Cardiac muscle cell (in vitro differentiated cells and primary cell): Measurements from ENCODE around the gene SULF2. TPM values are rescaled to one million over a fixed set of nuclear protein-coding genes. Genes with fewer than 3 reads are reported as not detected.

Experiments used
- DNase-seq, 2 donors: peaks; one replicate each; pipeline versions ENCODE4 v3.0.0 to v3.0.0-alpha.2; 2010 to 2017; ENCODE audit warnings: low read depth in 1 of 2, low spot score in 1 of 2
- H3K27ac ChIP-seq: fragments of 200-600 bp; sonication (generic); 2 replicates; pipeline ENCODE4 v1.5.1; 2016
- H3K27me3 ChIP-seq: fragments of 200-600 bp; sonication (generic); 2 replicates; pipeline ENCODE4 v1.6.0; 2016; ENCODE audit warnings: control low read depth
- H3K36me3 ChIP-seq: fragments of 200-600 bp; sonication (generic); 2 replicates; pipeline ENCODE4 v1.5.1; 2016; ENCODE audit warnings: control low read depth
- H3K4me1 ChIP-seq: fragments of 200-600 bp; sonication (generic); 2 replicates; pipeline ENCODE4 v1.8.1; 2017; ENCODE audit warnings: low read depth, mild to moderate bottlenecking, mixed run types
- H3K4me3 ChIP-seq: fragments of 200-600 bp; sonication (generic); 2 replicates; pipeline ENCODE4 v1.5.1; 2016; ENCODE audit warnings: mild to moderate bottlenecking
- H3K9me3 ChIP-seq: fragments of 200-600 bp; sonication (generic); 2 replicates; pipeline ENCODE4 v1.5.1; 2017; ENCODE audit warnings: low read depth, mild to moderate bottlenecking, control low read depth
- CTCF ChIP-seq: IDR thresholded peaks from 2 replicates; pipeline ENCODE4 v1.5.1; 2012; ENCODE audit warnings: low read depth, mild to moderate bottlenecking, low read length
- polyA plus RNA-seq: library from polyadenylated mRNA; unstranded; fragments of >200 nt; fragmentation: Nextera tagmentation; extraction: Ambion mirVana; gene quantifications from 2 replicates; pipeline ENCODE4 v1.2.1, GENCODE V29; 2016
- total RNA-seq: library from RNA; depleted of rRNA; stranded (reverse); fragments of >200 nt; gene quantifications from 2 replicates; pipeline ENCODE4 v1.2.3, GENCODE V29; 2016

SULF2 gene
- total and polyA plus RNA-seq, 2 experiments from 2014 or later, result 4.2 to 9.6 TPM

GRCh38 chr20:47730744-47731143, 54.5 kb downstream of the SULF2 start:
- Histone ChIP-seq H3K36me3 (no peaks in the 10 kb centered on the region), H3K4me3 (no peak overlapping the region), H3K9me3 (no peaks in the 10 kb centered on the region), H3K27ac (no peak overlapping the region), H3K27me3 (no peaks in the 10 kb centered on the region), H3K4me1 (no peaks in the 10 kb centered on the region)
- no peak for DNase-seq
- TF ChIP-seq CTCF, result no peak

GRCh38 chr20:47729472-47729871, 55.8 kb downstream of the SULF2 start:
- Histone ChIP-seq H3K27ac (no peak overlapping the region), H3K9me3 (no peaks in the 10 kb centered on the region), H3K4me1 (no peaks in the 10 kb centered on the region), H3K36me3 (no peaks in the 10 kb centered on the region), H3K27me3 (no peaks in the 10 kb centered on the region), H3K4me3 (no peak overlapping the region)
- no peak for DNase-seq
- no peak for TF ChIP-seq CTCF

GRCh38 chr20:47727909-47728361, 57.3 kb downstream of the SULF2 start:
- Histone ChIP-seq H3K4me1 (no peaks in the 10 kb centered on the region), H3K27ac (no peak overlapping the region), H3K4me3 (no peak overlapping the region), H3K27me3 (no peaks in the 10 kb centered on the region), H3K9me3 (no peaks in the 10 kb centered on the region), H3K36me3 (no peaks in the 10 kb centered on the region)
- no peak for TF ChIP-seq CTCF
- no peak for DNase-seq

- Histone ChIP-seq H3K36me3 (no peaks in the 10 kb centered on the region), H3K4me1 (no peaks in the 10 kb centered on the region), H3K27me3 (no peaks in the 10 kb centered on the region), H3K9me3 (no peaks in the 10 kb centered on the region), H3K27ac (no peak overlapping the region), H3K4me3 (no peak overlapping the region)
- no peak for DNase-seq
- no peak for TF ChIP-seq CTCF
Measured at GRCh38 chr20:47727170-47727880, 58.0 kb downstream of the SULF2 start.

GRCh38 chr20:47726632-47727031, 58.6 kb downstream of the SULF2 start:
- Histone ChIP-seq H3K4me1 (no peaks in the 10 kb centered on the region), H3K9me3 (no peaks in the 10 kb centered on the region), H3K27ac (no peak overlapping the region), H3K27me3 (no peaks in the 10 kb centered on the region), H3K4me3 (no peak overlapping the region), H3K36me3 (no peaks in the 10 kb centered on the region)
- no peak for TF ChIP-seq CTCF
- DNase-seq, result no peak
